Fibroblast of peridontal ligament (primary cell): ENCODE measurements around the gene IKZF2.

ENCODE experiments used
- DNase-seq: peaks from one replicate; pipeline ENCODE4 v3.0.0-alpha.2; 2010; ENCODE audit errors: extremely low read depth

IKZF2 gene

DNA sequence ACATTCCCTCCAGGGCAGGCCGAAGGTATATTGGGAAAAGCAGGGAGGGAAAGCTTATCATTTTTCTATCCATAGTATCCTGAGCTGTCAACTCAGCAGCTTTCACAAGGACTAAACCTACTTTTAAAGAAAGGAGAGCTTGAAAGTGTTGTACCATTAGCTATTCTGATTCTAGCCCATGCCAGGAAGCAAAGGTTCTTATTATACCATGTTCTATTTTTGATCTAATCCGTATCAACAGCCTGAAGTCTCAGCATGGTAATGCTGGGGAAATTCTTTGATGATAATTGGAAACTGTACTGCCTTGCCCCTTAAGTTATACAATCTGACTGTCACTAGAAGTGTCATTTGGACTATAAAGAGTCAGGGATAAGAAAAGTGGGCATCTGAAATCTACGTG, 193.3 kb downstream of the IKZF2 start:
- no peak for DNase-seq

DNA sequence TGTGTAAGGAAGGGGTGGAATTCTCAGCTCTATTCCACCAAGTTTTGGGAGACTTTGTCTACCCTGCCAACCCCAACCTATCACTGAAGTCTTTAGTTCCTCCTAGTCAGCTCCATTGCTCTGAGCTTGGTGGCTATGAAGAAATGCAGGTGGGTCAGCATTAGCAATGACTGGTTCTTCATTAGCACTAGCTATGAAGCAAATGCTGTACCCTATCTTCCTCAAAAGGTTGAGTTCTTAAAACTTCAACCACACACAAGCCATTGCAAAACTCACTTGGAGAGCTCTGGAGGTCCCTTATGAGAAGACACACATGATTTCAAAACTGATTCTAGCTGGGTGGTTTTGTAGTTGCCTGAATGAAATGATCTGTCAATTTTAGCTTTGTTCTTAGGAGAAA, 193.8 kb downstream of the IKZF2 start:
- DNase-seq, result no peak

DNA sequence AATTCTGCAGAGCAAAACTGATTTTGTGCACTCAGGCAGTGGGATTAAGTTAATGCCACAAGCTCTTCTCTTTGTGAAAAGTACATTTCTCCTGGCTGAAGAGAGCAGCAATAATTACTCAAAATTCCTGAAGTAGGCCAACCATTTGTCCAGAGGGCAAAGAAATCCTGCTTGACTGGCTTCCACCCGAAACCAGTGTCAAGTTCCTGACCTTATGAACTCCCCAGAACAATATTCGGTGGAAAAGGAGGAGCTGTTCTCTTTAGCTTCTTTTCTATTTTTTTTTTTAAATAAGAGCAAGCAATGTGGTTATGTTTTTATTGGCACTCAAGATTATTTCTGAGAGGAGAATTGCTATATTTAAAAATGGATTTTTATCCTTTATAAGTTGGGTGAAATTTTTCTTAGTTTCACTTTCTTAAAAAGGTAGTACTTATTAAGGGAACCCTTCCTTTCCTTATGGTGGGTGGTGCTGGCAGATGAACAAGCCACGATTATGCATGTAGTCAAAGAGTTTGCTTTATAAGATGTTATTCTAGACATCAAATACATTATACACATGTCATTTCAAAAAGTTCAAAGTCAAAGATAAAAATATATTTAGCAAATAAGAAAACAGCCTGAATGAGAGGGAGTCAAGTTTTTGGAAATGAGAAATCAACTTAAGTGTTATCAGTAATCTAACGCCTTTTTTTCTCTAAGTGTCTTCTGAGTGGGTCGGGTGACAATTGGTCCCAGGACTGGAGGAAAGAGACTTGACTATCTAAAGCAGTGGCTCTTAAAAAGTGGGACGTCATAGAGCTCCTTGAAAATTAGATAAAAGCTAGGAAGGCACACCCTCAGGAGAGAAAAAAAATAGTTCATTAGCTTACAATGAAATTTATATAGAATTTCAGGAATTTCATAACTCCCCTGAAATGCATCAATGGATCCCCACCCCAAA, 194.5 kb downstream of the IKZF2 start:
- DNase-seq, result peak; percentile 61

DNA sequence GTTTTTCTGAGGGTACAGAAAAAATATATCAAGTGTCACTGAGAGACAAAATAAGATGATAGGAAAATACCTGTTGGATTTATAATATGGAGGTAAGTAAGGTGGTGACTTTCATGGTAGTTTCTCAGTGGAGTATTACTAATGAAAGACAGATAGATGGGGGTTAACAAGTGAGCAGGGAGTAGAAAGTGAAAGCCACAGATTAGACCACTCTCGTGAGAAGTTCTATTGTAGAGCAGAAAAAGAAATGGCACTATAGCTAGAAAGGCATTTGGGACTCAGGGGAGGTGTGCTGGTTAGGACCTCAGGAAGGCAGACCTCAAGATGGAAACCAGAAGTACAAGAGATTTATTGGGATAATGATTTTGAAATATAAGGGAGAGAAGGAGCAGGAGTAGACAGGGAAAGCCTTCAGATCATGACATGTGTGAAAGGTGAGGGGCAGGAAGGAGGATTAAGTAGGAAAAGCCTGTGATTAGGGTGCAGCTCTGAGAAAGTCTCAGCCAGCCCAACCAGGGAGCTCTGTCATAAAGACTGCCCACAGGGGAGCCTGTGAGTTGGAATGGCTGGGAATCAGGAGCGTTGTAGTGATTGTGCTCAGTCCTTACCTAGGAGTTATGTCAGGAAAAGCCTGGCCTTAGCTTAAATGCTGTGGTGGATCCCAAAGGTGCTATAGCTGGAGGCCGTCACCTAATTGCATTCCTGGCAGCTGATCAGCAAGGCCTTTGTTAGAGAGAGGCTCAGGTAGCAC, 198.1 kb downstream of the IKZF2 start:
- DNase-seq, result no peak

DNA sequence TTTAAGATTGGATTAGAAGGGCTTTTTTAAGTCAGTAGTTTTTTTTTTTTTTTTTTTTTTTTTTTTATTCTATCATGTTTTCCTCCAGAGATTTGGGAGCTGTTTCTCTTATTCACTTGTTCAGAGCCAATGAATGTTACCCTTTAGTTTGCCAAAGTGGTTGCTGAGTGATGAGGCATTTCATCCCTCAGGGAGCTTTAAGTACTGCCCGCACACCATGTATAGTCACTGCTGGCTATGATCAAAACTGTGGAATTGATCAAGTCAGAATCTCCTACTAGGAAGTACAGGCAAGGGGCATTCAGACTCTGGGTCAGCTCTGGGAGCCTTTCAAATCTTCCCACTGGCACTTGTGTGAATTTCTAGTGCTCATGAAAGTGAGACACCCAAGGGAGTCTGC, 201.6 kb downstream of the IKZF2 start:
- DNase-seq, result peak; percentile 86
